CD4-positive, alpha-beta T cell (primary cell): ENCODE measurements around the gene C19orf47. TPM values are rescaled to one million over a fixed set of nuclear protein-coding genes. Genes with fewer than 3 reads are reported as not detected.

Experiments used
- ATAC-seq: fragments of 200-7000 bp; cut with Tn5 transposase; one replicate; pipeline ENCODE4 v1.10.0; 2022; ENCODE audit warnings: mild to moderate bottlenecking; ENCODE audit not compliant: poor library complexity
- CTCF ChIA-PET: fragments of 350-600 bp; sonication (Branson Sonifier 250); formaldehyde crosslinking; loops from one replicate; lab custom pipeline; 2021; ENCODE audit warnings: antibody characterized with exemption, inconsistent platforms; lab: Charles Lee
- POLR2A ChIA-PET: fragments of 350-600 bp; sonication (Branson Sonifier 250); formaldehyde crosslinking; loops from one replicate; lab custom pipeline; 2021; ENCODE audit warnings: antibody characterized with exemption, inconsistent platforms; lab: Charles Lee
- DNase-seq, 14 experiments: peaks; one replicate each; pipeline ENCODE4 v3.0.0-alpha.2; 2013 to 2020; ENCODE audit warnings: mixed read lengths in 2 of 14
- H3K27ac ChIP-seq, 2 donors: one replicate each; pipeline versions ENCODE4 v1.5.1 to v1.7.0; 2013; ENCODE audit warnings: low read length in 2 of 2, low read depth in 1 of 2, mild to moderate bottlenecking in 1 of 2
- H3K27me3 ChIP-seq, 2 experiments: 1 replicate in 1 of 2; 2 replicates in 1 of 2; pipeline versions ENCODE4 v1.6.1 to v1.7.0; 2013; ENCODE audit warnings: low read length in 2 of 2, control low read depth in 1 of 2, mild to moderate bottlenecking in 1 of 2, moderate library complexity in 1 of 2; ENCODE audit not compliant: insufficient read depth in 2 of 2, control insufficient read depth in 1 of 2
- H3K36me3 ChIP-seq: one replicate; pipeline ENCODE4 v1.6.1; 2013; ENCODE audit warnings: low read length, control low read depth; ENCODE audit not compliant: insufficient read depth
- H3K4me1 ChIP-seq: one replicate; pipeline ENCODE4 v1.6.1; 2013; ENCODE audit warnings: low read length, control low read depth; ENCODE audit not compliant: insufficient read depth
- H3K4me3 ChIP-seq: one replicate; pipeline ENCODE4 v1.5.1; 2013; ENCODE audit warnings: mild to moderate bottlenecking, low read length, moderate library complexity
- H3K9me3 ChIP-seq, 2 experiments: 1 replicate in 1 of 2; 2 replicates in 1 of 2; pipeline versions ENCODE4 v1.6.1 to v1.7.0; 2013; ENCODE audit warnings: low read length in 2 of 2, mild to moderate bottlenecking in 2 of 2, control low read depth in 1 of 2, moderate library complexity in 1 of 2; ENCODE audit not compliant: control insufficient read depth in 1 of 2, insufficient read depth in 1 of 2
- H3K27ac Mint-ChIP-seq: one replicate; pipeline ENCODE4 v1.8.0; 2020; ENCODE audit warnings: mixed read lengths
- H3K27me3 Mint-ChIP-seq: one replicate; pipeline ENCODE4 v1.8.0; 2021; ENCODE audit warnings: mixed read lengths
- H3K36me3 Mint-ChIP-seq: one replicate; pipeline ENCODE4 v1.8.0; 2021; ENCODE audit warnings: low read depth, mixed read lengths
- H3K4me1 Mint-ChIP-seq: one replicate; pipeline ENCODE4 v1.8.0; 2021; ENCODE audit warnings: low read depth, mixed read lengths
- H3K4me3 Mint-ChIP-seq: one replicate; pipeline ENCODE4 v1.8.0; 2020; ENCODE audit warnings: mild to moderate bottlenecking, mixed read lengths
- H3K9me3 Mint-ChIP-seq: one replicate; pipeline ENCODE4 v1.8.0; 2020; ENCODE audit warnings: mixed read lengths
- intact Hi-C, 2 experiments: fragments of 100-400 bp; cut with DNase I in 1 of 2; cut with micrococcal nuclease in 1 of 2; formaldehyde crosslinking; loops; one replicate each; pipeline versions ENCODE4 v1.15.1 to v1.9.0; 2023 to 2025; cut with DNase I, micrococcal nuclease
- total RNA-seq, 174 experiments: library from RNA in 2 of 174; stranded (reverse) in 2 of 174; gene quantifications; one replicate each; pipeline ENCODE4 v1.2.3 and lab custom pipeline; 2021 to 2026
- TF ChIP-seq, protein P1 (sequence below): fragments of 200-600 bp; IDR thresholded peaks from one replicate; pipeline ENCODE4 v1.8.0; 2022; ENCODE audit warnings: antibody characterized with exemption, mild to moderate bottlenecking

The C19orf47 gene
- total RNA-seq, 2 experiments from 2014 or later: 10.1 to 11.2 TPM

DNA sequence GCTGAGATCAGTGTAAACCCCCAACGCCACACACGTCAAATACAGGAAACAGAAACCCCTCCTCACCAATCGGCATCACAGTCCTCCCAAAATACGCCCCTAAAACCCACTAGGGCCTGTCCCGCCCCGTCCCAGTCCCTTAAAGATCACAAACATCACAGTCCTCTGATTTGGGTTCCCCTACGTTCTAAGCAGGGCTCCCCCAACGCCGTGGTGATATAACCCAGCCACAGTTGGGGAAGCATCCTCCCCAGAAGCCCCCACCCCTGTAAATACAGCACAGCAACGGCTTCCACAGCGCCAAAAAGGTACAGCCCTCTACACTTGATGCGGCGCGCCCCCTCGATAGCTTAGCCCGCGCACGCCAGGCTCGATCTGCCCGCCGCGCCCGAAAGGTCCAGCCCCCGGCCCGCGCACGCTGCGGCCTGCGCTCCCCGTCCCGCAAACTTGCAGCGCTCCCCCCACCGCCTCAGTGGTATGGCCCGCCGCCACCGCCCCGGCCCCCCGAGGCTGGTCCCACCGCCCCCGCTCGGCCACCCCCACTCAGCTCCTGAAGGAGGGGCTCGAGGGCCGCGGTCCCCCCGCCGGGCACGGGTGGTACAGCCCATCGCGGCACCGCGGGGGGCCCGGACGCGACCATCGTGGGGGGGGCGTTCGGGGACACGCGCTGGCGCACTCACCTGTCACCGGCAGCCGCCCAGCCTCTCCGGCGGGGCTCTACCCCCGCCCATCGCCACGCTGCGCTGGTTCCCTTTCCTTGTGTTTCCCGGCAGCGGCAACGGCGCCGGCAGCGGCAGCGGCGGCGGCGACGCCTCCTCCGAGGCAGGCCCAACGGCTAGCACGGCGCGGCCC is 63.5 kb downstream of the C19orf47 start, which contains the start of gene AKT2:
Gene AKT2 (minus strand): TSS at position 845 of the 852 bp plus-strand sequence. CDS start 20,078 bp downstream, outside the sequence.
- H3K27me3 Mint-ChIP-seq: no peaks in the 10 kb centered on the region
- H3K4me3 Mint-ChIP-seq: peak within 1 kb of the TSS; percentile 89
- Histone ChIP-seq H3K27ac (peak within 1 kb of the TSS; percentile 78 to 90), H3K9me3 (no peaks in the 10 kb centered on the region), H3K4me1 (peaks cover 61% of the 10 kb centered on the region), H3K27me3 (no peaks in the 10 kb centered on the region), H3K4me3 (peak within 1 kb of the TSS; percentile 68), H3K36me3 (peaks cover 8% of the 10 kb centered on the region)
- intact Hi-C loops: loop anchor here (1.0 to 10.0 kb wide), 8 partner anchors 64 to 940 kb away; partner anchors contain the start of genes C19orf47 (in 2 of the 2), PLD3 (in 2 of the 2), LTBP4 (in 1 of the 2) and SAMD4B (in 1 of the 2)
- H3K4me1 Mint-ChIP-seq: peaks cover 55% of the 10 kb centered on the region
- peak within 1 kb of the TSS; percentile 93 for H3K27ac Mint-ChIP-seq
- H3K9me3 Mint-ChIP-seq: no peaks in the 10 kb centered on the region
- DNase-seq (peak in 13 of 14 experiments; percentile 12 to 88 (median 57)), ATAC-seq (peak; percentile 61)
- POLR2A ChIA-PET: interaction anchor here (0.8 to 2.0 kb wide), 16 partner anchors 10 to 1911 kb away, joined by 3 to 11 read pairs (median 4); partner anchors contain the start of genes C19orf47, DYRK1B, HNRNPUL1 and PLD3
- TF ChIP-seq, protein P1, sequence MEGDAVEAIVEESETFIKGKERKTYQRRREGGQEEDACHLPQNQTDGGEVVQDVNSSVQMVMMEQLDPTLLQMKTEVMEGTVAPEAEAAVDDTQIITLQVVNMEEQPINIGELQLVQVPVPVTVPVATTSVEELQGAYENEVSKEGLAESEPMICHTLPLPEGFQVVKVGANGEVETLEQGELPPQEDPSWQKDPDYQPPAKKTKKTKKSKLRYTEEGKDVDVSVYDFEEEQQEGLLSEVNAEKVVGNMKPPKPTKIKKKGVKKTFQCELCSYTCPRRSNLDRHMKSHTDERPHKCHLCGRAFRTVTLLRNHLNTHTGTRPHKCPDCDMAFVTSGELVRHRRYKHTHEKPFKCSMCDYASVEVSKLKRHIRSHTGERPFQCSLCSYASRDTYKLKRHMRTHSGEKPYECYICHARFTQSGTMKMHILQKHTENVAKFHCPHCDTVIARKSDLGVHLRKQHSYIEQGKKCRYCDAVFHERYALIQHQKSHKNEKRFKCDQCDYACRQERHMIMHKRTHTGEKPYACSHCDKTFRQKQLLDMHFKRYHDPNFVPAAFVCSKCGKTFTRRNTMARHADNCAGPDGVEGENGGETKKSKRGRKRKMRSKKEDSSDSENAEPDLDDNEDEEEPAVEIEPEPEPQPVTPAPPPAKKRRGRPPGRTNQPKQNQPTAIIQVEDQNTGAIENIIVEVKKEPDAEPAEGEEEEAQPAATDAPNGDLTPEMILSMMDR: no peak
- CTCF ChIA-PET: interaction anchor here (2.3 kb wide), 1 partner anchor 21 kb away, joined by 7 read pairs; no protein-coding TSS in a partner anchor
- peaks cover 23% of the 10 kb centered on the region for H3K36me3 Mint-ChIP-seq

DNA sequence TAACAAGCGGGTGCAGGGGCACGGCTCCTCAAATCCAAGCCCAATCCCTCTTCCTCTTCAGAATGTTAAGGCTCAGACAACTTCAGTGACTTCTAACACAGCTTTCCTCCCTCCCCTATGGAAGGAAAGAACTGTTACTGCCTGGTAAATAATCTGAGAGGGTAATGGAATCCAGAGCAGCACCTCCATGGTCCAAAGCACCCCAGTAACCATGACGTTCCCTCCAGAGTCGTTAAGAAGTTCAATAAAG is 64.0 kb downstream of the C19orf47 start:
- Mint-ChIP-seq H3K4me3 (peak overlapping the region; percentile 89), H3K4me1 (peaks cover 57% of the 10 kb centered on the region)
- intact Hi-C loops: loop anchor here (2.0 to 10.0 kb wide), 5 partner anchors 65 to 939 kb away; partner anchors contain the start of genes C19orf47 (in 1 of the 2), PLD3 (in 1 of the 2), SAMD4B (in 1 of the 2) and SERTAD3 (in 1 of the 2)

More for the DNA sequence above, 64.0 kb downstream of the C19orf47 start:
- H3K4me1 ChIP-seq: peaks cover 67% of the 10 kb centered on the region
- peak overlapping the region; percentile 93 for H3K27ac Mint-ChIP-seq
- H3K9me3 ChIP-seq: no peaks in the 10 kb centered on the region
- ATAC-seq: no peak
- H3K36me3 ChIP-seq: peaks cover 8% of the 10 kb centered on the region
- no peaks in the 10 kb centered on the region for H3K9me3 Mint-ChIP-seq
- TF ChIP-seq, protein P1: no peak
- H3K27me3 Mint-ChIP-seq: no peaks in the 10 kb centered on the region
- no peak for DNase-seq
- POLR2A ChIA-PET: interaction anchor here (0.8 to 2.0 kb wide), 2 partner anchors 194 to 981 kb away, joined by 3 to 9 read pairs; partner anchors contain the start of gene ZNF780A
- CTCF ChIA-PET: interaction anchor here (2.3 kb wide), 1 partner anchor 21 kb away, joined by 7 read pairs; no protein-coding TSS in a partner anchor
- peak overlapping the region; percentile 70 to 90 for H3K27ac ChIP-seq
- H3K27me3 ChIP-seq: no peaks in the 10 kb centered on the region
- H3K36me3 Mint-ChIP-seq: peaks cover 25% of the 10 kb centered on the region
- H3K4me3 ChIP-seq: peak overlapping the region; percentile 68
